Ishikawa (cell line): Measurements from ENCODE around the gene NDUFA5.

Source experiments
- CEBPB ChIP-seq: IDR thresholded peaks from 2 replicates; pipeline ENCODE4 v1.6.1; 2012
- EGR1 ChIP-seq: IDR thresholded peaks from 2 replicates; pipeline ENCODE4 v1.6.1; 2012
- EP300 ChIP-seq: IDR thresholded peaks from 2 replicates; pipeline ENCODE4 v1.6.1; 2012; ENCODE audit warnings: borderline replicate concordance
- NFIC ChIP-seq: IDR thresholded peaks from 2 replicates; pipeline ENCODE4 v1.6.1; 2012
- RAD21 ChIP-seq: IDR thresholded peaks from 2 replicates; pipeline ENCODE4 v1.6.1; 2012; ENCODE audit warnings: low read depth
- REST ChIP-seq: IDR thresholded peaks from 2 replicates; pipeline ENCODE4 v1.6.1; 2012; ENCODE audit warnings: low read depth, mild to moderate bottlenecking
- TAF1 ChIP-seq: IDR thresholded peaks from 2 replicates; pipeline ENCODE4 v1.6.1; 2012; ENCODE audit warnings: low read depth, mild to moderate bottlenecking
- TCF12 ChIP-seq: IDR thresholded peaks from 2 replicates; pipeline ENCODE4 v1.6.1; 2012; ENCODE audit warnings: low read depth
- TEAD4 ChIP-seq: IDR thresholded peaks from 2 replicates; pipeline ENCODE4 v1.6.1; 2012

- TF ChIP-seq RAD21 (no peak), TAF1 (no peak), EP300 (no peak), NFIC (no peak), TEAD4 (no peak), TCF12 (no peak), CEBPB (no peak), REST (no peak), EGR1 (no peak)
Measured at GRCh38 chr7:123600876-123601275, 43.3 kb upstream of the NDUFA5 start.
